ENCODE results near the gene TARS3.

Gene TARS3

DNA sequence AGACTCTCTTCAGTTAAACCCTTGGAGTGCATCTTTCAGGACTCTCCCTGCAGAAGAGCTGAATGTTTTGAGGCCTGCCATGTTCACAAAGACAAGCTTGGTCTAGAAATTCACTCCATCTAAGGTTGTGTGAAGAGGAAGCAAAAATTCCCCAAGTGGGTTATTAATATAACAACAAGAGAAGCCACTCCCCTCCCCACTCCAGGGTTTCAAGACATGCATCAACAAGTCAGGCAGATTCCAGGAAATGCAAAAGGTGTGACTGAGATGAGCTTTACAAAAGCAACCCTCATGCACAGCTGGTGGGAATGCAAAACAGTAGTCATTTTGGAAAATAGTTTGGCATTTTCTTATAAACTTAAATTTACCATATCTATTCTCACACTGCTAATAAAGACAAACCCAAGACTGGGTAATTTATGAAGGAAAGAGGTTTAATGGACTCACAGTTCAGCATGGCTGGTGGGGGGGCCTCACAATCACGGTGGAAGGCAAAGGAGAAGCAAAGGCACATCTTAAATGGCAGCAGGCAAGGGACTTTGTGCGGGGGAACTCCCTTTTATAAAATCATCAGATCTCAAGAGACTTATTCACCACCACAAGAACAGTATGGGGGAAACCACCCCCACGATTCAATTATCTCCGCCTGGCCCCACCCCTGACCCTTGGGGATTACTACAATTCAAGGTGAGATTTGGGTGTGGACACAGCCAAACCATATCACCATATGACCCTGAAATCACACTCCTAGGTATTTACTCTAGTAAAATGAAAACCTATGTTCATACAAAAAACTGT, 31.3 kb downstream of the TARS3 start:
- Histone ChIP-seq H3K4me3 (replicated peaks; ENCODE audit: low read depth, low read length) (no peak overlapping the region), H3K27me3 (replicated peaks; ENCODE audit: control insufficient read depth, insufficient read depth, low read length) (no peaks in the 10 kb centered on the region), H3K36me3 (ENCODE audit: control insufficient read depth, insufficient read depth, low read length) (peaks cover 2% of the 10 kb centered on the region; the same call in 1 of the 2 replicates)
- TF ChIP-seq CTCF (IDR thresholded peaks at IDR 0.05; ENCODE audit: insufficient read depth, low read length, poor library complexity, severe bottlenecking), result no peak
- DNase-seq (ENCODE audit: extremely low read depth, insufficient read length), result no peak

DNA sequence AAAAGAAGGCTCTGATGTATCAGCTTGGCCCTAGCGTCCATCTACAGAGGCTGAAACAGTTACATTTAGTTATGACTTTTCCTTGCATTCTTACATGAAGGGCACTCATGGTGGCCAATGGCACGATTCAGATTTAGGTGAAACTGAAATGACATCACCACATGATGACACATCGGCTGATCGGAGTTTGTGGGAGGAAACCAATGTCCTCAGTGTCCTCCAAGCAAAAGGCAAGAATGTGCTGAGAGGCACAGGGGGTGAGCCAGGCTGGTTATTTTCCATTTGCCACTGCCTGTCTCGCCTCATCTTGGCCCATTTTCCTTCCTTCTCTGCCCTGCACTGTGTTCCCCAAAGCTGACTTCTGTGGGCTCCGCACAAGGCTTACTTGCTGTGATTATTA, 34.4 kb downstream of the TARS3 start:
- Histone ChIP-seq H3K4me3 (replicated peaks; ENCODE audit: low read depth, low read length) (no peak overlapping the region), H3K27me3 (replicated peaks; ENCODE audit: control insufficient read depth, insufficient read depth, low read length) (no peaks in the 10 kb centered on the region), H3K36me3 (ENCODE audit: control insufficient read depth, insufficient read depth, low read length) (peaks cover 2% of the 10 kb centered on the region; the same call in 1 of the 2 replicates)
- no peak for DNase-seq (ENCODE audit: extremely low read depth, insufficient read length)
- TF ChIP-seq CTCF (IDR thresholded peaks at IDR 0.05; ENCODE audit: insufficient read depth, low read length, poor library complexity, severe bottlenecking), result no peak

DNA sequence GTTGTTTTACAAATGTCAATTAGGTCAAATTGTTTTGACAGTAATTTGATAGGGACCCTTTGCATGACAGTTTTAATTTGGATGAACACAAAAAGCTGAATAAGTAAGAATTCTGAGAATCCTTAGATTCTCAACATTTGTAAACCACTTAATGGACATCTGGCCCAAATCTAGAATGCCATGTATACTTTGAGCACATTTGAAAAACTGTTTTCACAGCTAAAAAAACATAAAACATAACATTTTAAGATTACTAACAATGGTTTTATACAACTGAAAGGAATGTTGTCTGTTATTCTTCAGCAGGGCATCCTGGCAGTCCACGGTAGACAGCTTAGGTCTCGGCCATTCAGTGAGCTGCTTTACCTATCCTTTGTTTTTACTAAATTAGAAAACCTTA, 37.6 kb downstream of the TARS3 start:
- H3K36me3 ChIP-seq (ENCODE audit: control insufficient read depth, insufficient read depth, low read length), result no peaks in the 10 kb centered on the region
- no peak for TF ChIP-seq CTCF (IDR thresholded peaks at IDR 0.05; ENCODE audit: insufficient read depth, low read length, poor library complexity, severe bottlenecking)
- H3K4me3 ChIP-seq (replicated peaks; ENCODE audit: low read depth, low read length), result no peak overlapping the region
- no peak for DNase-seq (ENCODE audit: extremely low read depth, insufficient read length)
- H3K27me3 ChIP-seq (replicated peaks; ENCODE audit: control insufficient read depth, insufficient read depth, low read length), result no peaks in the 10 kb centered on the region

DNA sequence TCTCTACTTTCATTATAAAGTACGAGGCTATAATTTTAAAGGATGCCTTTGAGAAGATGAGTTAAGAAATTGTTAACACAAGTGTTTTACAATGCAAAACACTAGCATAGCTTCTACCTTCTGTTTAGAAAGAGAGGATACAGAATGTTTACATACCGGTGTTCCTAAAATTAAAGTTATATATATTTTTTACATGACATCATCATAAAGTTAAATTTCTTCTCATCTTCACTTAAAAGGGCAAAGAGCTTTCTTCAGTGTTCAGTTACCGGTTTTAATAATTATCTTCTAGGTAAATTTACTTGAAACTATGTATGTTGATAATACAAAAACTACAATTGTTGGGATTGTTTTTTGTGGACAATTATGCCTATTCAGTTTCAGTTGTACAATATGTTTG, 39.4 kb downstream of the TARS3 start:
- Histone ChIP-seq H3K4me3 (replicated peaks; ENCODE audit: low read depth, low read length) (no peak overlapping the region), H3K36me3 (ENCODE audit: control insufficient read depth, insufficient read depth, low read length) (no peaks in the 10 kb centered on the region), H3K27me3 (replicated peaks; ENCODE audit: control insufficient read depth, insufficient read depth, low read length) (no peaks in the 10 kb centered on the region)
- DNase-seq (ENCODE audit: extremely low read depth, insufficient read length), result no peak
- TF ChIP-seq CTCF (IDR thresholded peaks at IDR 0.05; ENCODE audit: insufficient read depth, low read length, poor library complexity, severe bottlenecking), result no peak

DNA sequence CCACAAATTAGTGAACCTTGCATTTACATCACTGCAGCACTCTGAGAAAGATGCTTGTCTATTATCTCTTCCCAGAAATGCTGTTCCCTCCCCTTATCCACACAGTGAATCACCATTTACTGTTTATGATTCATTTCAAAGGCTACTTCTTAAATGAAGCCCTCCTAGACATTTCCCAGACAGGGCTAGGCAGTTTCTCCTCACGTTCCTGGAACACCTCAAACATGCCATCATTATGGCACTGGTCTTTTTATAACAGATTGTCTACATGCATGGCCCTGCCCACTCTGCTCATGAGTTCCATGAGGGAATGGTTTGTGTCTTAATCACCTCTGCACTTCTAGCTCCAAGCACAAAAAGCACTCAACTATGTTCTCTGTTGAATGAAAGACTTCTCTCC, 39.9 kb downstream of the TARS3 start:
- Histone ChIP-seq H3K4me3 (replicated peaks; ENCODE audit: low read depth, low read length) (no peak overlapping the region), H3K27me3 (replicated peaks; ENCODE audit: control insufficient read depth, insufficient read depth, low read length) (no peaks in the 10 kb centered on the region), H3K36me3 (ENCODE audit: control insufficient read depth, insufficient read depth, low read length) (no peaks in the 10 kb centered on the region; the same call in 1 of the 2 replicates)
- TF ChIP-seq CTCF (IDR thresholded peaks at IDR 0.05; ENCODE audit: insufficient read depth, low read length, poor library complexity, severe bottlenecking), result no peak
- no peak for DNase-seq (ENCODE audit: extremely low read depth, insufficient read length)
